ENCODE measurements around the gene PPP1R10. TPM values are rescaled to one million over a fixed set of nuclear protein-coding genes. Genes with fewer than 3 reads are reported as not detected.

PPP1R10 gene
- total and polyA plus RNA-seq, 2 of the 13 experiments (the other 11 are each of a cell fraction or from before 2014, with no cell fraction given), result 26.3 to 38.4 TPM

DNA sequence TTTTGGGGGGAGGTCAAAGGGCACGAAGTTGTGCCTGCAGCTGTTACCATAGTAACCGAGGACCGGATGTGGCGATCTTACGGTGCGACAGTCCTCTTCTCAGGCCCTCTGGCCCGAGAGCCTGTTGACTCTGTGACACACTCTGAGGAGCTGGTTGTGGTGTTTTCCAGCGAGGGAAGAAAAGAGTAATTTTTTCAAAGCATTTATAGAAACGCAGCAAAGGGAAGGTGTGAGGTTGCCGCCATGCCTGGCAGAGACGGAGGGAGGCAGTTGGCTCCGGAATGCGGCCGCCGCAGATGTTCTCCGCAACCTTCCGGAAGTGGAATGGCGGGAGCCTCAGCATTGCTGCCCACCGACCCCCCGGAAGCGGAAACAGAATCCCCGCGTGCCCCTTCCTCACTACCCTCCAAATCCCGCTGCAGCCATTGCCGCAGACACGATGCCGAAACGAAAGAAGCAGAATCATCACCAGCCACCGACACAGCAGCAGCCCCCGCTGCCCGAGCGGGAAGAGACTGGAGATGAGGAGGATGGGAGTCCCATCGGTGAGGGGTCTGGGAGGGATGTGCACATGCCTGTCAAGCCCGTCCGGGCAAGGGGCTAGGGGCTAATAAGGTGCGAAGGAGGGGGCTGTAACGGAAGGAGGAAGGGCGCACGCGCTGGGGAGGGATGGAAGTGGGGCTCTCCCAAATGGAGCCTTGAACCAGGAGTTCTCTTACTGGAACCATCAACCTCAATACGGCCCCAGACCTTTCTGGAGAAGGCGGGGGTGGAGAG, 59.9 kb downstream of the PPP1R10 start, which contains the start of gene PRR3 (continued):
- TF ChIP-seq PCBP1 (IDR thresholded peaks at IDR 0.05; ENCODE audit: borderline replicate concordance, low read depth, low read length), result peak; percentile 97; the same call in 1 of the 2 replicates
- peak; percentile 79; the same call in 2 of the 3 replicates for TF ChIP-seq MXI1 (IDR thresholded peaks at IDR 0.05; ENCODE audit: borderline replicate concordance, low read depth, low read length)
- TF ChIP-seq, protein P1, sequence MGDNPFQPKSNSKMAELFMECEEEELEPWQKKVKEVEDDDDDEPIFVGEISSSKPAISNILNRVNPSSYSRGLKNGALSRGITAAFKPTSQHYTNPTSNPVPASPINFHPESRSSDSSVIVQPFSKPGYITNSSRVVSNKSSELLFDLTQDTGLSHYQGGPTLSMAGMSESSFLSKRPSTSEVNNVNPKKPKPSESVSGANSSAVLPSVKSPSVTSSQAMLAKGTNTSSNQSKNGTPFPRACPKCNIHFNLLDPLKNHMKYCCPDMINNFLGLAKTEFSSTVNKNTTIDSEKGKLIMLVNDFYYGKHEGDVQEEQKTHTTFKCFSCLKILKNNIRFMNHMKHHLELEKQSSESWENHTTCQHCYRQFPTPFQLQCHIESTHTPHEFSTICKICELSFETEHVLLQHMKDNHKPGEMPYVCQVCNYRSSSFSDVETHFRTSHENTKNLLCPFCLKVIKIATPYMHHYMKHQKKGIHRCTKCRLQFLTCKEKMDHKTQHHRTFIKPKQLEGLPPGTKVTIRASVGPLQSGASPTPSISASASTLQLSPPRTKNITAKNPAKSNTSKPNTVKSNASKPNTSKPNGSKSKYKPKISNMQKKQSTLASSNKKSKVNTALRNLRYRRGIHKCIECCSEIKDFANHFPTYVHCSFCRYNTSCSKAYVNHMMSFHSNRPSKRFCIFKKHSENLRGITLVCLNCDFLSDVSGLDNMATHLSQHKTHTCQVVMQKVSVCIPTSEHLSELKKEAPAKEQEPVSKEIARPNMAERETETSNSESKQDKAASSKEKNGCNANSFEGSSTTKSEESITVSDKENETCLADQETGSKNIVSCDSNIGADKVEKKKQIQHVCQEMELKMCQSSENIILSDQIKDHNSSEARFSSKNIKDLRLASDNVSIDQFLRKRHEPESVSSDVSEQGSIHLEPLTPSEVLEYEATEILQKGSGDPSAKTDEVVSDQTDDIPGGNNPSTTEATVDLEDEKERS (CRISPR knock-in tag; IDR thresholded peaks at IDR 0.05), result peak; percentile 96
- TF ChIP-seq NFKBIZ (CRISPR knock-in tag; IDR thresholded peaks at IDR 0.05), result 0 out of 2 replicates have a peak, but pooled peaks have one; percentile 28
- TF ChIP-seq, protein P2, sequence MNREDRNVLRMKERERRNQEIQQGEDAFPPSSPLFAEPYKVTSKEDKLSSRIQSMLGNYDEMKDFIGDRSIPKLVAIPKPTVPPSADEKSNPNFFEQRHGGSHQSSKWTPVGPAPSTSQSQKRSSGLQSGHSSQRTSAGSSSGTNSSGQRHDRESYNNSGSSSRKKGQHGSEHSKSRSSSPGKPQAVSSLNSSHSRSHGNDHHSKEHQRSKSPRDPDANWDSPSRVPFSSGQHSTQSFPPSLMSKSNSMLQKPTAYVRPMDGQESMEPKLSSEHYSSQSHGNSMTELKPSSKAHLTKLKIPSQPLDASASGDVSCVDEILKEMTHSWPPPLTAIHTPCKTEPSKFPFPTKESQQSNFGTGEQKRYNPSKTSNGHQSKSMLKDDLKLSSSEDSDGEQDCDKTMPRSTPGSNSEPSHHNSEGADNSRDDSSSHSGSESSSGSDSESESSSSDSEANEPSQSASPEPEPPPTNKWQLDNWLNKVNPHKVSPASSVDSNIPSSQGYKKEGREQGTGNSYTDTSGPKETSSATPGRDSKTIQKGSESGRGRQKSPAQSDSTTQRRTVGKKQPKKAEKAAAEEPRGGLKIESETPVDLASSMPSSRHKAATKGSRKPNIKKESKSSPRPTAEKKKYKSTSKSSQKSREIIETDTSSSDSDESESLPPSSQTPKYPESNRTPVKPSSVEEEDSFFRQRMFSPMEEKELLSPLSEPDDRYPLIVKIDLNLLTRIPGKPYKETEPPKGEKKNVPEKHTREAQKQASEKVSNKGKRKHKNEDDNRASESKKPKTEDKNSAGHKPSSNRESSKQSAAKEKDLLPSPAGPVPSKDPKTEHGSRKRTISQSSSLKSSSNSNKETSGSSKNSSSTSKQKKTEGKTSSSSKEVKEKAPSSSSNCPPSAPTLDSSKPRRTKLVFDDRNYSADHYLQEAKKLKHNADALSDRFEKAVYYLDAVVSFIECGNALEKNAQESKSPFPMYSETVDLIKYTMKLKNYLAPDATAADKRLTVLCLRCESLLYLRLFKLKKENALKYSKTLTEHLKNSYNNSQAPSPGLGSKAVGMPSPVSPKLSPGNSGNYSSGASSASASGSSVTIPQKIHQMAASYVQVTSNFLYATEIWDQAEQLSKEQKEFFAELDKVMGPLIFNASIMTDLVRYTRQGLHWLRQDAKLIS (CRISPR knock-in tag; IDR thresholded peaks at IDR 0.05), result peak; percentile 80; the same call in 1 of the 2 replicates
- peak; percentile 97 for TF ChIP-seq YEATS4 (CRISPR knock-in tag; IDR thresholded peaks at IDR 0.05; ENCODE audit: borderline replicate concordance)
- TF ChIP-seq, protein P3, sequence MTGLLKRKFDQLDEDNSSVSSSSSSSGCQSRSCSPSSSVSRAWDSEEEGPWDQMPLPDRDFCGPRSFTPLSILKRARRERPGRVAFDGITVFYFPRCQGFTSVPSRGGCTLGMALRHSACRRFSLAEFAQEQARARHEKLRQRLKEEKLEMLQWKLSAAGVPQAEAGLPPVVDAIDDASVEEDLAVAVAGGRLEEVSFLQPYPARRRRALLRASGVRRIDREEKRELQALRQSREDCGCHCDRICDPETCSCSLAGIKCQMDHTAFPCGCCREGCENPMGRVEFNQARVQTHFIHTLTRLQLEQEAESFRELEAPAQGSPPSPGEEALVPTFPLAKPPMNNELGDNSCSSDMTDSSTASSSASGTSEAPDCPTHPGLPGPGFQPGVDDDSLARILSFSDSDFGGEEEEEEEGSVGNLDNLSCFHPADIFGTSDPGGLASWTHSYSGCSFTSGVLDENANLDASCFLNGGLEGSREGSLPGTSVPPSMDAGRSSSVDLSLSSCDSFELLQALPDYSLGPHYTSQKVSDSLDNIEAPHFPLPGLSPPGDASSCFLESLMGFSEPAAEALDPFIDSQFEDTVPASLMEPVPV (CRISPR knock-in tag; IDR thresholded peaks at IDR 0.05), result peak; percentile 97
- peak; percentile 93 for TF ChIP-seq SMYD3 (CRISPR knock-in tag; IDR thresholded peaks at IDR 0.05)
- peak; percentile 88 for TF ChIP-seq ARNT2 (CRISPR knock-in tag; IDR thresholded peaks at IDR 0.05; ENCODE audit: low read depth)
- TF ChIP-seq, protein P4, sequence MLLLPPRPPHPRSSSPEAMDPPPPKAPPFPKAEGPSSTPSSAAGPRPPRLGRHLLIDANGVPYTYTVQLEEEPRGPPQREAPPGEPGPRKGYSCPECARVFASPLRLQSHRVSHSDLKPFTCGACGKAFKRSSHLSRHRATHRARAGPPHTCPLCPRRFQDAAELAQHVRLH (CRISPR knock-in tag; IDR thresholded peaks at IDR 0.05; ENCODE audit: borderline replicate concordance, low read depth), result 0 out of 2 replicates have a peak, but pooled peaks have one; percentile 33
- 0 out of 2 replicates have a peak, but pooled peaks have one; percentile 90 for TF ChIP-seq ZNF678 (CRISPR knock-in tag; IDR thresholded peaks at IDR 0.05)
- TF ChIP-seq FOXC1 (CRISPR knock-in tag; IDR thresholded peaks at IDR 0.05; ENCODE audit: borderline replicate concordance), result peak; percentile 92
- peak; percentile 92 for TF ChIP-seq ZNF564 (CRISPR knock-in tag; IDR thresholded peaks at IDR 0.05)
- TF ChIP-seq ZNF17 (CRISPR knock-in tag; IDR thresholded peaks at IDR 0.05), result no peak; the same call in 1 of the 2 replicates
- TF ChIP-seq XBP1 (CRISPR knock-in tag; IDR thresholded peaks at IDR 0.05), result 0 out of 2 replicates have a peak, but pooled peaks have one; percentile 25
- TF ChIP-seq PAF1 (CRISPR knock-in tag; IDR thresholded peaks at IDR 0.05), result peak; percentile 50; the same call in 1 of the 2 replicates
- peak; percentile 85 for TF ChIP-seq ZNF562 (CRISPR knock-in tag; IDR thresholded peaks at IDR 0.05; ENCODE audit: borderline replicate concordance)
- TF ChIP-seq, protein P5, sequence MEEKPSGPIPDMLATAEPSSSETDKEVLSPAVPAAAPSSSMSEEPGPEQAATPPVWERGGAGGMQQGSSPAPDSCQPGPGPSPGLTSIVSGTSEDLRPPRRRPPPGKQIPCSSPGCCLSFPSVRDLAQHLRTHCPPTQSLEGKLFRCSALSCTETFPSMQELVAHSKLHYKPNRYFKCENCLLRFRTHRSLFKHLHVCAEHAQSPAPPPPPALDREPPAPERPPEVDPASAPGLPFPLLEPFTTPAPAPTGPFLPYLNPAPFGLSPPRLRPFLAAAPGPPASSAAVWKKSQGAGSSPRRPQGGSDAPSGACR (CRISPR knock-in tag; IDR thresholded peaks at IDR 0.05), result peak; percentile 81
- no peak for TF ChIP-seq TBL1XR1 (IDR thresholded peaks at IDR 0.05; ENCODE audit: borderline replicate concordance, low read length, partially characterized antibody)
